ENCODE measurements around the gene ZBTB7C. TPM values are rescaled to one million over a fixed set of nuclear protein-coding genes. Genes with fewer than 3 reads are reported as not detected.

The ZBTB7C gene
- total and polyA plus RNA-seq, 2 of the 4 experiments (the other 2 are of a cell fraction) = not detected

DNA sequence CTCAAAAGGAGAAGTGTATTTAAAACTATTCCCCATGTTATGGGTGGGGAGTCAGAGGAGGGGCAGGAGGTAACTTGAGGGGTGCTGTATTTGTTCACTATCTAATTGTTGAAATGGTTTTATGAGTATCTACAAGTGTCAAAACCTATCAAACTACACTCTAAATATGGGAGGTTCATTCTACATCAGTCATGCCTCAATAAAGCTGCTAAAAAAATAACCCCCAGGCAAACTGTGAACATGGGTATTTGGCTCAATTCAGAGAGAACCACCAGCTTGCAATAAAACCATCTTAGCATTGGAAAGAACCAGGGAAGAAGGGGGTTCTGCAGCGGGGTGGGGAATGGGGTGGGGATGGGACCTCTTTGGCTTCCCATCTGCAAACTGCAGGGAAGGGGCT is 302.7 kb downstream of the ZBTB7C start:
- H3K4me1 ChIP-seq (ENCODE audit: control insufficient read depth, insufficient read depth, low read length) = no peaks in the 10 kb centered on the region
- no peak overlapping the region for H4K5ac ChIP-seq (ENCODE audit: low read depth, low read length)
- no peak overlapping the region for H3K14ac ChIP-seq (replicated peaks; ENCODE audit: low read depth, low read length)
- H3K18ac ChIP-seq (ENCODE audit: low read depth, low read length) = no peak overlapping the region
- no peak overlapping the region for H3K4me3 ChIP-seq (ENCODE audit: insufficient read depth, low read depth, low read length)
- H3K79me1 ChIP-seq (ENCODE audit: low read depth in 1 of 2, low read length in 2 of 2) = no peaks in the 10 kb centered on the region
- H3K9ac ChIP-seq (ENCODE audit: low read depth, low read length) = no peak overlapping the region
- H3K56ac ChIP-seq (ENCODE audit: extremely low read depth, insufficient read depth, low read length) = no peak overlapping the region
- no peaks in the 10 kb centered on the region for H4K20me1 ChIP-seq (ENCODE audit: insufficient read depth, low read length)
- no peaks in the 10 kb centered on the region for H3K9me1 ChIP-seq (ENCODE audit: insufficient read depth, low read length)
- H2BK20ac ChIP-seq (ENCODE audit: low read depth, low read length) = no peak overlapping the region
- H3K27ac ChIP-seq (ENCODE audit: insufficient read depth, low read length) = no peak overlapping the region
- TF ChIP-seq RAD21 (IDR thresholded peaks at IDR 0.05; ENCODE audit: low read length) (no peak), POLR2A (IDR thresholded peaks at IDR 0.05; ENCODE audit: low read depth, low read length) (no peak), CEBPB (IDR thresholded peaks at IDR 0.05; ENCODE audit: low read depth, low read length) (no peak), SMC3 (IDR thresholded peaks at IDR 0.05; ENCODE audit: low read depth, low read length) (no peak), CHD1 (IDR thresholded peaks at IDR 0.05; ENCODE audit: low read depth, low read length) (no peak)
- TF ChIP-seq, protein P1, sequence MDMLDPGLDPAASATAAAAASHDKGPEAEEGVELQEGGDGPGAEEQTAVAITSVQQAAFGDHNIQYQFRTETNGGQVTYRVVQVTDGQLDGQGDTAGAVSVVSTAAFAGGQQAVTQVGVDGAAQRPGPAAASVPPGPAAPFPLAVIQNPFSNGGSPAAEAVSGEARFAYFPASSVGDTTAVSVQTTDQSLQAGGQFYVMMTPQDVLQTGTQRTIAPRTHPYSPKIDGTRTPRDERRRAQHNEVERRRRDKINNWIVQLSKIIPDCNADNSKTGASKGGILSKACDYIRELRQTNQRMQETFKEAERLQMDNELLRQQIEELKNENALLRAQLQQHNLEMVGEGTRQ (IDR thresholded peaks at IDR 0.05; ENCODE audit: low read depth, low read length) = no peak
- H3K23ac ChIP-seq (ENCODE audit: low read depth, low read length) = no peak overlapping the region
- H4K91ac ChIP-seq (ENCODE audit: insufficient read depth, low read depth, low read length) = no peak overlapping the region
- H3K4ac ChIP-seq (ENCODE audit: low read depth, low read length) = no peak overlapping the region
- H4K8ac ChIP-seq (ENCODE audit: low read depth in 2 of 2, low read length in 2 of 2) = no peak overlapping the region
- DNase-seq = no peak
- dilution Hi-C loops (cut with HindIII; ENCODE audit: low sequenced_read_pairs, unreplicated experiment) (no loop called here), in situ Hi-C loops (cut with MboI; ENCODE audit: low sequenced_read_pairs) (no loop called here), intact Hi-C loops (cut with micrococcal nuclease) (no loop called here)
- H2BK15ac ChIP-seq (ENCODE audit: low read depth, low read length) = no peak overlapping the region
- H3K9me3 ChIP-seq (ENCODE audit: control insufficient read depth, insufficient read depth, low read length) = no peaks in the 10 kb centered on the region
- CTCF ChIA-PET = no interaction called here
- H2BK5ac ChIP-seq (ENCODE audit: low read depth, low read length, poor library complexity, severe bottlenecking) = no peak overlapping the region
- no peak overlapping the region for H2AFZ ChIP-seq (replicated peaks; ENCODE audit: low read length, poor library complexity)
- no TSS peak for BruUV-seq (replicated peaks)
- WGBS, 2 experiments (ENCODE audit: extremely low coverage in 2 of 2, insufficient read length in 1 of 2) = no CpG with 5 or more reads among the region's 1 CpG
- no peak overlapping the region for H2AK9ac ChIP-seq (replicated peaks; ENCODE audit: low read depth, low read length, poor library complexity)
- no peaks in the 10 kb centered on the region for H3K36me3 ChIP-seq (ENCODE audit: control insufficient read depth, insufficient read depth, low read length)
- POLR2A ChIA-PET (ENCODE audit: unreplicated experiment) = no interaction called here
- H3K4me2 ChIP-seq (ENCODE audit: low read depth, low read length) = no peak overlapping the region
- H2BK120ac ChIP-seq (ENCODE audit: low read depth, low read length) = no peak overlapping the region
- H2AK5ac ChIP-seq (ENCODE audit: low read depth, low read length) = no peak overlapping the region
- peaks cover 9% of the 10 kb centered on the region for H3K27me3 ChIP-seq (ENCODE audit: control insufficient read depth, insufficient read depth, low read length)
- ATAC-seq (ENCODE audit: low read depth) = no peak
